LNCAP (cell line): Measurements from ENCODE around the gene USP10.

Source experiments
- CTCF ChIP-seq: fragments of 450-650 bp; IDR thresholded peaks from 2 replicates; pipeline ENCODE4 v1.5.1; 2017; ENCODE audit warnings: mild to moderate bottlenecking

Gene USP10

GRCh38 chr16:84699712-84700445 is at the start of gene USP10:
USP10 (plus strand) TSS chr16:84700000; CDS start chr16:84700091, 91 bp downstream.
- no peak for TF ChIP-seq CTCF

GRCh38 chr16:84650062-84650991 is 49.5 kb upstream of the USP10 start:
- TF ChIP-seq CTCF: no peak

- no peak for TF ChIP-seq CTCF
These were observed 47.2 kb upstream of the USP10 start for GRCh38 chr16:84652566-84652965.

- no peak for TF ChIP-seq CTCF
These were observed 45.6 kb upstream of the USP10 start for GRCh38 chr16:84654238-84654637.

GRCh38 chr16:84654998-84655397 is 44.8 kb upstream of the USP10 start:
- TF ChIP-seq CTCF: no peak

GRCh38 chr16:84656649-84657048 is 43.2 kb upstream of the USP10 start:
- no peak for TF ChIP-seq CTCF

GRCh38 chr16:84657229-84657837 is 42.5 kb upstream of the USP10 start:
- TF ChIP-seq CTCF: no peak
